ENCODE measurements around the gene ITPRID1. TPM values are rescaled to one million over a fixed set of nuclear protein-coding genes. Genes with fewer than 3 reads are reported as not detected.

The ITPRID1 gene
- total and polyA plus RNA-seq, 2 of the 13 experiments (the other 11 are each of a cell fraction or from before 2014, with no cell fraction given): not detected

DNA sequence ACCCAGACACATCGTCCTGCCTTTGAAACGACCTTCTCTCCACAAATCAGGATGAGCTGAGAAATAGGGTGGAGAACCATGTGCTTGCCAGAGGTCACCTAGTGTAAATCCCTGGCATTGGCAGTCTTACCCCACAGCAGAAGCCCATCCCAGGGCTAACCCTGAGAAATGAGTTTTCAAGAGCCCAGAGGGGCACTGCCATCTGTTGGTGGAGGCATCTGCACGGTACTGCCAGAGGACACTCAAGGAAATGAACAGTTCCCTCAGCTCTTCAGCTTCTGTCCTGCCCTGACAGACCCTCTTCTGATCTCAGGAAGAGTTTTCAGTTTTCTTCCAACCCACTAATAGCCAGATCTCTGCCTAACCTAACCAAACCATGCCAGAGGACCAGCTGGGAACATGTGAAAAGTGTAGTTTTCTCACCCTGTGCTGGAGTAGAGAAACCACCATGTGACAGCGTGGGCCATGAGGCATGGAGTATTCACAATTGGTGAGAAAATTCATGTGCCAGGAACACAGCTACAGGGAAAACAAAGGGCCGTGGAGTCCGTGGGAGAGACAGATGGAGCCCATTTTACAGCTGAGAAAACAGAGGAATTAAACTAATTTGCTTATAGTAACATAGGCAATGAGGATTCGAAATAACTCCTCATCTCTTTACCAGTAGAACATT is 37.7 kb upstream of the ITPRID1 start (continued):
- TF ChIP-seq ZNF512B (CRISPR knock-in tag; IDR thresholded peaks at IDR 0.05; ENCODE audit: borderline replicate concordance) (no peak), ZNF354B (CRISPR knock-in tag; IDR thresholded peaks at IDR 0.05) (no peak), SMYD3 (CRISPR knock-in tag; IDR thresholded peaks at IDR 0.05) (no peak)
- TF ChIP-seq, protein P1, sequence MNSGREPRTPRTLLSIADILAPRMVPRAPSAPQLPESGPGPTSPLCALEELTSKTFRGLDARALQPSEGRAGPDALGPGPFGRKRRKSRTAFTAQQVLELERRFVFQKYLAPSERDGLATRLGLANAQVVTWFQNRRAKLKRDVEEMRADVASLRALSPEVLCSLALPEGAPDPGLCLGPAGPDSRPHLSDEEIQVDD (CRISPR knock-in tag; IDR thresholded peaks at IDR 0.05; ENCODE audit: borderline replicate concordance): no peak

DNA sequence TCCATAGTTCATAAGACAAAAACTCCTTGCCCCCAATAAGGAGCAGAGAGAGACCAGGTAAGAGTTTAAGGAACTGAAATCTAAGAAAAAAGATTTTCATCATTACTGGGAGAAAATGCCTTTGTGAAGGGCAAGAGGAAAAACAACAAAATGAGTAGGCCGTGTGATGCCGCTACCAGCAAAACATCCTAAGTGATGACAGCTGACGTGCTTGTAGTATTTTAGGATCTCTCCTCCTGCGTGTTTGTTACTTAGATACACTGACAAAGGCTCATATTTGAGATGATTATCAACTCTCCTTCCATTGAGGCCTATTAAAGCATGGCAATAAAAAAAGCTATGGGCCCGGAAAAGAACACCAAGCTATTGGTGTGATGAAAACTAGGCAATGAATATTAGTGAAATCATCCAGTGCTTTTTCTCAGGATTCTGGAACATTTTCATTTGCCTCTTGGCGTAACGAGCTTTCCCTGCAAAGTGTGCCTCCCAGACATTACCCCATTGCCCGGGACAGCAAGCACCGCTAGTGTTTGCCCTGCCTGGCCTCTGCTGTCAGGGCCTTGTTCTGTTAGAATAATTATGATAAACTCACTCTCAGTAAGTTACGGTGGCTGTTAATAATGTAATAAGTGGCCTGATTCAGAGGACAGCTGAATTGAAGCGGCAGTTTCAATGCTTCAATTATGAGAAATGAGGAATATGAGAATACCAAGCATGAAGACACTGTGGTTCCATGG is 36.8 kb upstream of the ITPRID1 start:
- Histone ChIP-seq H3K4me2 (ENCODE audit: low read depth, low read length) (no peak overlapping the region), H3K4me1 (ENCODE audit: insufficient read depth, low read length) (no peaks in the 10 kb centered on the region), H2AFZ (ENCODE audit: low read length) (no peak overlapping the region), H3K9me3 (ENCODE audit: low read length) (no peaks in the 10 kb centered on the region), H4K20me1 (ENCODE audit: insufficient read depth, low read length) (no peaks in the 10 kb centered on the region), H3K79me2 (ENCODE audit: insufficient read depth, low read length) (no peaks in the 10 kb centered on the region), H3K9ac (ENCODE audit: insufficient read depth, low read depth, low read length) (no peak overlapping the region), H3K27ac (ENCODE audit: extremely low read length, insufficient read depth, low read length) (no peak overlapping the region), H3K36me3 (replicated peaks in 1 of 2; ENCODE audit: control insufficient read depth in 1 of 2, insufficient read depth in 2 of 2, low read length in 2 of 2) (no peaks in the 10 kb centered on the region), H3K4me3 (replicated peaks in 1 of 3; ENCODE audit: insufficient read depth in 1 of 3, low read depth in 2 of 3, low read length in 3 of 3) (no peak overlapping the region), H3K27me3 (ENCODE audit: control insufficient read depth in 1 of 2, insufficient read depth in 2 of 2, low read length in 2 of 2) (peaks cover 0 to 3% of the 10 kb centered on the region in 2 experiments; a peak in 2 of 5 replicates)
- POLR2A ChIA-PET: no interaction called here
- no TSS peak for BruUV-seq (replicated peaks)
- ATAC-seq (no peak), DNase-seq (ENCODE audit: low spot score) (no peak), FAIRE-seq (no peak)
- CTCF ChIA-PET (ENCODE audit: low intra/inter-chr PET ratio, low total read pairs): no interaction called here
- intact Hi-C loops (cut with micrococcal nuclease; ENCODE audit: unreplicated experiment): no loop called here
- WGBS (ENCODE audit: low lambda C conversion rate): 37% methylated on average over 11 of the region's 11 CpGs
- in situ Hi-C loops (cut with HindIII; ENCODE audit: extremely low pct_ligation_motif_present, low pct_unique_long_range_greater_than_20kb): loop anchor here (25.0 kb wide), 1 partner anchor 290 kb away; no protein-coding TSS in a partner anchor
- TF ChIP-seq MYNN (CRISPR knock-in tag; IDR thresholded peaks at IDR 0.05; ENCODE audit: low read depth) (no peak), KDM4B (CRISPR knock-in tag; IDR thresholded peaks at IDR 0.05) (no peak), ZNF142 (CRISPR knock-in tag; IDR thresholded peaks at IDR 0.05) (no peak), ZNF331 (CRISPR knock-in tag; IDR thresholded peaks at IDR 0.05) (no peak), ZNF746 (CRISPR knock-in tag; IDR thresholded peaks at IDR 0.05) (no peak)

All from HepG2 (cell line).